ENCODE measurements around the gene CCNG1.
"Not testable (repeated sequence)": the region's sequence is repeated elsewhere in the genome, so short reads cannot be mapped to it uniquely, and the experiment has no call there.

The CCNG1 gene

DNA sequence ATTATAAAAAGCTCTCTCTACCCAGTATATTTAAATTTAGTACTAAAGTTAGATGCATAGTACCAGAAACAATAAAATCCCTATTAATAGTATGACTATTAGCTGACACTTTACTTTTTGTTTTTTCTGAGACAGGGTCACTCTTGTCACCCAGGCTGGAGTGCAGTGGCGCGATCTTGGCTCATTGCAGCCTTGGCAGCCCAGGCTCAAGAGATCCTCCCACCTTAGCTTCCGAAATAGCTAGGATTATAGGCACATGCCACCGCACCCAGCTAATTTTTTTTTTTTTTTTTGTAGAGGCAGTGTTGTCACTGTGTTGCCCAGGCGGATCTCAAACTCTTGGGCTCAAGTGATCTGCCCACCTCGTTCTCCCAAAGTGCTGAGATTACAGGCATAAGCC lies 8.0 kb downstream of the CCNG1 start:
- no peak for DNase-seq

- no peak for DNase-seq
These were observed 9.8 kb downstream of the CCNG1 start for GRCh38 chr5:163447191-163447590.

DNA sequence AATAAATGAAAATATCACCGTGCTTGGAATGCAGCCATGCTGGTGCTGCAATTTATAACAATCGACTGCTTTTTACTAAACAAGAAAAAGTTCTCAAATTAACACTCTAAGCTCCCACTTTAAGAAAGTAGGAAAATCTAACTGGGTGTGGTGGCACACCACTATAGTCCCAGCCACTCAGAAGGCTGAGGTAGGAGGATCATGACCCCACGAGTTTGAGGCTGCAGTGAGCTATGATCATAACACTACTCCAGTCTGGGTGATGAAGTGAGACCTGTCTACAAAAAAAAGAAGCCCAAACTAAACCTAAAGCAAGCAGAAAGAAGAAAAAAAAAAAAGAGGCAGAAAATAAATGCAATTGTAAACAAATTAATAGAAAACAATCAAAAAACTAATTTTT lies 10.5 kb downstream of the CCNG1 start:
- DNase-seq, result no peak

DNA sequence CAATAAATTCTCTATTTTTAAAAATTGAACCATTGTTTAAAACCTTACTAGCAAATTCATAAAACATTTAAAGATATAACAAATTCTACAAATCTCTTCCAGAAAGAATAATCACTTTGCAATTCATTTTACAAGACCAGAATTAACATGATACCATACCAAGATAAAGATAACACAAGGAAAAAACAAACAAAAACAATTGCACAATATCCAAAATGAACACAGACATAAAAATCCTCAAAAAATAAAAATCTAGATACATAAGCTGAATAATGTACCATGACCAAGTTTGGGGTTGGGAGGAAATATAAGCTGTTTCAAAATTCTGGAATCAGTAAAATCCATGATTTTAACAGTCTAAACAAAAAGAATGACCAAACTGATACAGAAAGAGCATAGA lies 11.1 kb downstream of the CCNG1 start:
- no peak for DNase-seq

DNA sequence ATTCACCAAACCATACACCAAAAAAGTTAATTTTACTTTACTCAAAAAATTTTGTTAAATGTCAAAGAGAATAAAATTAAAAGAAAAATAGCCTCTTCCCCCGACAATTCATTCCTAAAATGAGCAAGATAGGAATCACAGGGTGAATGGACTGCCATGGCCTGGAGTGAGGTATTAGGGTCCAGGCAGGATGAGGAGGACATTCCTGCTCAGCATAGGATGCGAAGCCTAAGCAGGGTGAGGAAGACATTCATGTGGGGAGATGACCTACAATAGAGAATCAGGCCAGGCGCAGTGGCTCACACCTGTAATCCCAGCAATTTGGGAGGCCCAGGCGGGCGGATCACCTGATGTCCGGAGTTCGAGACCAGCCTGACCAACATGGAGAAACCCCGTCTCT lies 14.1 kb downstream of the CCNG1 start:
- no peak for DNase-seq

DNA sequence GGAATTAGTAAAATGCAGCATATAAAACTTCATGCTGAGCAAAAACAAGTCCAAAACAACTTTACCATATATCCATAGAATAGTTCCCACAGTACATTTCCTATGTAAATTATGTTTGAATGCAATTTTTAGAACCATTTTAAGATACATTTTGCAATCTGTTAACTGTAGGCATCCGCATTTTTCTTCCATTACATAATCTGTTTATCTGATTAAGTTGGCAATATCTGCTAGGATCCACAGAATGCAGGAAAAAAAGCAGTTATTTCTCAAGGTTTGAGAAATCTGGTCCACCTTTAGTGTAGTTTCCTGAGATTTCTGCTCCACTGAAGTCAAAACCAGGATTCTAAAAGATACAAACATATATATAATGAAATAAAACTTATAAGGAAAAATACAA lies 16.3 kb downstream of the CCNG1 start:
- no peak for DNase-seq

DNA sequence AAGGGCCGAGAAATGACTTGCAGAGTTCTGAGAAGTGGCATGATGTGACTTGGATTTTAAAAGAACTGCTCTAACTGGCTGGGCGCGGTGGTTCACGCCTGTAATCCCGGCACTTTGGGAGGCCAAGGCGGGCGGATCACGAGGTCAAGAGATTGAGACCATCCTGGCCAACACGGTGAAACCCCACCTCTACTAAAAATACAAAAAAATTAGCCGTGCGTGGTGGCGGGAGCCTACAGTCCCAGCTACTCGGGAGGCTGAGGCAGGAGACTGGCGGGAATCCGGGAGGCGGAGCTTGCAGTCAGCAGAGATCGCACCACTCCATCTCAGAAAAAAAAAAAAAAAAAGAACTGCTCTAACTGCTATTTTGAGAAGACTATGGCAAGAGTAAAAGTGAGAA lies 18.0 kb downstream of the CCNG1 start:
- DNase-seq, result not testable (repeated sequence)

DNA sequence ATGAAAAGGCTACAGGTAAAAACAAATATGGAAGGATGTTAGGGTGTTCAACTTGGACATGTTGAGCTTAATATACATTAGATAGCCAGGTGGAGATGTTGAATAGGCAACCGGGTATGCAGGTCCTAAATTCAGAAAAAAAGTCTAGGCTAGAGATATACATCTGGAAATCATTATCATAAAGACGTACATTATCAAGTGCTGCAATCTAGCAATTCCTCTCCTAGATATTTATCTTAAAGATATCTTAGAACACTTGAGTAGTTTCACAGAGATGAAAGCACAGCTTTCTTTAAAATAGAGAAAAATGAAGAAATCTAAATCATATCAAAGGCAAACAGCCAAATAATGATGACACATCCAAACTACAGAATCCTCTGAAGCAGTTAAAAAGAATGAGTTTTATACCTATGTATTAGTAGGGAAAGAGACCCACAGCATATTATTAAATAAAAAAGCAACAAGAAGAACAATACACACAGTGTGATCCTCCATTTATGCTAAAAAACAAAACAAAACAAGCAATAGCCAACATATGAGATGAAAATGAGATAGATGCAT lies 18.7 kb downstream of the CCNG1 start:
- no peak for DNase-seq

DNA sequence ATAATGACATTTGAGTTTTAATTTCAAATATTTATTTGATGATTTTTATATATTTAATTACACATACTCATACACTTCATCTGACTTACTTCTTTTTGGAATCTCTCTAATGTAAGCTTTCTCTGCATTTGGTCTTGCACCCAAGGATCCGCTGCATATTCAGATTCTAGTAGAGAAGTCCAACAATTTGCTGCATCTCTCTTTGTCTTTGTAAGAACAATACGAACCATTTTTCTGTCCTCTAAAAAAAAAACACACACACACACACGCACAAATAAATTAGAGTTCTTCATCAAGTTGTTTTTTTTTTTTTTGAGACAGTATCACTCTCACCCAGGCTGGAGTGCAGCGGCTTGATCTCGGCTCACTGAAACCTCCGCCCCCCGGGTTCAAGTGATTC lies 19.4 kb downstream of the CCNG1 start:
- DNase-seq, result no peak

- no peak for DNase-seq
These were observed 21.5 kb downstream of the CCNG1 start for GRCh38 chr5:163458778-163459385.

- DNase-seq, result no peak
These were observed 22.0 kb downstream of the CCNG1 start for GRCh38 chr5:163459462-163459818.

GRCh38 chr5:163459819-163460561 lies 22.6 kb downstream of the CCNG1 start, which contains the start of gene NUDCD2:
Gene NUDCD2, minus strand, starts transcription at chr5:163460102. Its CDS starts 52 bp downstream, at chr5:163460050.
- DNase-seq, result peak; percentile 91

DNA sequence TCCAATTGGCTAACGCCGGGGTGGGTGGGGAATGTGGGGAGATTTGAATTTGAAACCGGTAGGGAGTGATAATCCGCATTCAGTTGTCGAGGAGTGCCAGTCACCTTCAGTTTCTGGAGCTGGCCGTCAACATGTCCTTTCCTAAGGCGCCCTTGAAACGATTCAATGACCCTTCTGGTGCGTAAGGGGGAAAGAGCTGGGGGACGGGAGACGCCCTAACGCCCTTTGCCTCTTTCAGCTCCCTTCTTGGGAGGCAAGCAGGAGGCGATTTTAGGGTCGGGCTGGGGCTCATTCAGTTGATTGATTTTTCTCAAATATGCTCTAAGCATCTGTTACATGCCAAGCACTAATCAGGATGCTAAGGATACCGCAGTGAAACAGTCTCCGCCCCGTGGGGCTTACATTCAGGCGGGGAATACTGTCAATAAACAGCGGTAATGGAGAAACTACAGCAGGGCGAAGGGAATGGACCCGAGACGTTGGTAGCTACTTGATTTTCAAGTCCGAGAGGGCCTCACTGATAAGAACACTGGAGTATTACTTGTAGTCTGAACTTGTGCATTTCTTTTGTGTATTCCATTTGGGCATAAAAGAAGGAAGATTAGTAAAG lies 23.3 kb downstream of the CCNG1 start, which contains the start of gene HMMR:
HMMR (plus strand) TSS at position 71 of the 610 bp plus-strand sequence; CDS start at position 132, 61 bp downstream.
- peak; percentile 53 for DNase-seq

GRCh38 chr5:163463063-163463435 lies 25.7 kb downstream of the CCNG1 start:
- DNase-seq, result no peak

DNA sequence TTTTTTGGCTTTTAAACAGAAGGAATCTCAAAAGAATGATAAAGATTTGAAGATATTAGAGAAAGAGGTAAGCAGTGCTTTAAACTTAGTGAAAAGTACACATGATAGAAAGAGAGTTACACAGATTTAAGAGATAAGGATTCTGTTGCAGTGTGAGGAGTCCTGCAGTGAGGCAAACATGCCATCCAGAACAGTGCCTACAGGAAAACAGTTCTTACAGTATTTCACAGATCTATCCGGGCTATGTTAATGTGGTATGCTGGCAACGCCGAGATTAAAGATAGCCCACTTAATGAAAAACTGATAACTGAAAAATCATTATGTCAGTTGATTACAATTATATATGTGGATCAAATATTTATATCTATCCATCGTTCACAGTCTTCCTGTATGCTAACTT lies 30.3 kb downstream of the CCNG1 start:
- no peak for DNase-seq

DNA sequence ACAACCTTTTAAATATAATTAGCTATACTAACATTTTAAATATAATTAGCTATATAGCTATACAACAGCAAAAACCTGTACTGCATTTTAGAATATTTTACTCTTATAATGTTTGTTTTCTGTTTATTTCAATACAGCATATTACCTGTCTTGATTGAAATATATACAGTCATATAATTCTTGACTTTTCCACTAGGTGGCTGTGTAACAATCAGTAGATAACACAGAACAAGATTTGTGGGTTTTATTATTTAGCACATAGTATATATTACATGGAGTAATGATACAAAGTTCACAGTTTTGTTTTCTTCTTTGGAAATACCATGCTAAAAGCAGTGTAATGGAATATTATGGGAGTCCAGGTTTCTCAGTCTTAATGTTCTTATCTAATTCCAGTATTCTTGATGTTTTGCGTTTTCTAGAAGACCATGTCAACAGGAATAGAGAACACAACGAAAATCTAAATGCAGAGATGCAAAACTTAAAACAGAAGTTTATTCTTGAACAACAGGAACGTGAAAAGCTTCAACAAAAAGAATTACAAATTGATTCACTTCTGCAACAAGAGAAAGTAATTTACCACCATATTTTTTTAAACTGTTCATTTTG lies 36.3 kb downstream of the CCNG1 start:
- DNase-seq, result peak; percentile 8

GRCh38 chr5:163475411-163475810 lies 38.0 kb downstream of the CCNG1 start:
- no peak for DNase-seq

GRCh38 chr5:163478126-163478981 lies 41.0 kb downstream of the CCNG1 start:
- DNase-seq, result no peak

DNA sequence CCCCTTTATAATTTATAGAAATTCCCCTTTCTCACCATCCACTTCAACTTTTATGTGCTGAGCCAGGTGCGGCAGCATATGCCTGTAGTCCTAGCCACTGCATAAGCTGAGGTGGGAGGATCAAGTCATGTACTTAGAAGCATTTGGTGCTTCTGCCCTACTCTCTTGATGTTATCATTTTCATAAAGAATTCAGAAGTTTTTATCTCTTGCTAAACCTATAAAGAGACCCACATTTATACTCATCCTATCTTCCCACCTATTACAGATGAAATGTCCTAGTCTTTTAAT lies 41.5 kb downstream of the CCNG1 start:
- no peak for DNase-seq

- no peak for DNase-seq
These were observed 51.8 kb downstream of the CCNG1 start for GRCh38 chr5:163489055-163489744.

- DNase-seq, result no peak
These were observed 52.3 kb downstream of the CCNG1 start for GRCh38 chr5:163489745-163490075.

All from NCI-H526 treated with DMSO at 0.1 percent for 48 hours (cell line).